Measurements from ENCODE around the gene OSBPL10. TPM values are rescaled to one million over a fixed set of nuclear protein-coding genes. Genes with fewer than 3 reads are reported as not detected.

Gene OSBPL10
- total RNA-seq, 1 donor from 2014 or later: 12.1 TPM

GRCh38 chr3:31613654-31614053 lies 367.4 kb downstream of the OSBPL10 start:
- Mint-ChIP-seq H3K9me3 (no peaks in the 10 kb centered on the region), H3K4me3 (no peak overlapping the region), H3K4me1 (ENCODE audit: low read depth) (peaks cover 60% of the 10 kb centered on the region), H3K27ac (no peak overlapping the region), H3K27me3 (ENCODE audit: insufficient read depth) (no peaks in the 10 kb centered on the region), H3K36me3 (ENCODE audit: low read depth) (peaks cover 38% of the 10 kb centered on the region)
- DNase-seq (ENCODE audit: low spot score): no peak
- intact Hi-C loops (cut with micrococcal nuclease): loop anchor here (5.0 to 10.0 kb wide), 2 partner anchors 364 to 531 kb away; no protein-coding TSS in a partner anchor

DNA sequence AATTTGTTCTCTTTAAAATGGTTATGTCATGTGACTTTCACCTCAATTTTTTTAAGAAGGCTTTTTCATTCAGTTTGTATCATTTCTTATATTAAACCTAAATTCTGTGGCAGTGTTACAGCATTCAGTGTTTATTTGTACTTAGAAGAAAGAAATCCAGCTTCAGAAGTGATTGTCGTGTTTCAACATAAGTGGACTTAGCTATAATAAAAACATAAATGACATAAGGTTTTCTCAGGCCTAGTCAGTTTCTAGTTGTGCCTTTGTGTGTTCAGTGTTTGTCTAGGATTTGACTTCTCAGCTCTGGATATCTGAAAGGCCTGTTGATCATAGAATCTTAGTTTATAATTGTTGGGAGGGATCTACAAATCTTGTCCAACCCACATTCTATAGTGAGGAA lies 367.9 kb downstream of the OSBPL10 start:
- H3K36me3 Mint-ChIP-seq (ENCODE audit: low read depth): peaks cover 40% of the 10 kb centered on the region
- H3K27me3 Mint-ChIP-seq (ENCODE audit: insufficient read depth): no peaks in the 10 kb centered on the region
- no peak for DNase-seq (ENCODE audit: low spot score)
- peaks cover 65% of the 10 kb centered on the region for H3K4me1 Mint-ChIP-seq (ENCODE audit: low read depth)
- peaks cover 4% of the 10 kb centered on the region for H3K9me3 Mint-ChIP-seq
- no peak overlapping the region for H3K27ac Mint-ChIP-seq
- intact Hi-C loops (cut with micrococcal nuclease): loop anchor here (5.0 to 10.0 kb wide), 2 partner anchors 364 to 532 kb away; no protein-coding TSS in a partner anchor
- no peak overlapping the region for H3K4me3 Mint-ChIP-seq

Other genes with a start within 250 kb of the OSBPL10 start
- gene ZNF860, start 488 bp upstream of the OSBPL10 start, total RNA-seq: 0.34 and 0.81 TPM in 2 replicates
- 16.3 and 16.6 TPM in 2 replicates for gene GPD1L, start 125.4 kb upstream of the OSBPL10 start, total RNA-seq